Epithelial cell of umbilical artery (primary cell): Measurements from ENCODE around the gene SNX12. TPM values are rescaled to one million over a fixed set of nuclear protein-coding genes. Genes with fewer than 3 reads are reported as not detected.

Experiments used
- total RNA-seq: library from RNA; depleted of rRNA; stranded (reverse); fragments of >200 nt; gene quantifications from 2 replicates; pipeline ENCODE4 v1.2.3, GENCODE V29; 2014

The SNX12 gene
- total RNA-seq = 54.6 and 69.8 TPM in 2 replicates

GRCh38 chrX:71068044-71068918 lies at the start of gene SNX12:
TSS of gene SNX12 (minus strand) at chrX:71068334. CDS start at chrX:71068306, 28 bp downstream.

DNA sequence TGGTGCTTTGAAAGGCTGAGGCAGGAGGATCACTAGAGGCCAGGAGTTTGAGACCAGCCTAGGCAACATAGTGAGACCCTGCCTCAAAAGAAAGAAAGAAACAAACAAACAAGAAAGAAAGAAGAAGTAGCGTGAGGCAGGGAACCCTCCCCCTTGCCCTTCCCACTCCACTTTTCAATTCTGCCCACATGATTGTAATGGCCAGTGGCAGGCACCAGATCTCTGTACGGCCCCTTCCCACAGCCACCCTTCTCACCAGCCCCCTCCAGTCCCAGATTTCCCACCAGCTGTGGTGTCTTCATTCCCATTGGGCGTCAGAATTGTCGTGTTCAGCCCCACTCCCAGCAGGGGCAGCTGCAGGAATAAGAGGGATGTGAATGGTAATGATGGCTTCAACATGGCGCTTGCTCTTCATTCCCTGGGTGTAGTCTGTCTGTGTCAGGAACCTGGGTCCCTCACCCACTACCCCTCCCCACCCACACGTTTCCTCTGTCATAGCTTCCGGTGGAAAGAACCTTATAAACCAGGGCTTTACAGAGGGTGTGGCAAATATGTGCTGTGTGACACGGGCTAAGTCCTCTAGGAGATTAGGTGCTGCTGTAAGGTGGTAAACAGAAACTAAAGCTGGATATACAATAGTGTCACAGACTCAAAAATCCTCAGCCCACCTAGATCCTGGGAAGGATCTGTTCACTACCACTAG lies 43.2 kb upstream of the SNX12 start, which contains the start of gene IL2RG:
TSS of gene IL2RG (minus strand) at position 437 of the 703 bp plus-strand sequence. CDS start at position 399, 38 bp downstream.

GRCh38 chrX:71106427-71106826 lies 38.3 kb upstream of the SNX12 start, which contains the start of gene CXorf65:
TSS of gene CXorf65 (minus strand) at chrX:71106740. CDS start at chrX:71106556, 184 bp downstream.

GRCh38 chrX:71095555-71095980 lies 27.4 kb upstream of the SNX12 start, which contains the start of gene FOXO4:
TSS of gene FOXO4 (plus strand) at chrX:71095851. CDS start at chrX:71096529, 678 bp downstream.

Other genes with a start within 250 kb of the SNX12 start
- gene TEX11, start 159.6 kb downstream of the SNX12 start, total RNA-seq = not detected in 2 replicates
- not detected in 2 replicates for gene SLC7A3, start 137.2 kb downstream of the SNX12 start, total RNA-seq
- 3.6 and 4.5 TPM in 2 replicates for gene FOXO4, start 27.5 kb upstream of the SNX12 start, total RNA-seq
- not detected in 2 replicates for gene CXorf65, start 38.4 kb upstream of the SNX12 start, total RNA-seq
- not detected in 2 replicates for gene IL2RG, start 43.2 kb upstream of the SNX12 start, total RNA-seq
- gene MED12, start 50.3 kb upstream of the SNX12 start, total RNA-seq = 12.0 and 12.2 TPM in 2 replicates
- gene NLGN3, start 76.5 kb upstream of the SNX12 start, total RNA-seq = 0.15 TPM in 1 of 2 replicates, not detected in the other
- gene GJB1, start 154.9 kb upstream of the SNX12 start, total RNA-seq = not detected in 2 replicates
- gene ZMYM3, start 185.8 kb upstream of the SNX12 start, total RNA-seq = 7.6 and 10.7 TPM in 2 replicates
- gene NONO, start 215.3 kb upstream of the SNX12 start, total RNA-seq = 401 and 476 TPM in 2 replicates
- gene ITGB1BP2, start 233.4 kb upstream of the SNX12 start, total RNA-seq = 0.32 and 2.0 TPM in 2 replicates